ENCODE measurements around the gene BTRC.

Gene BTRC

GRCh38 chr10:101569323-101569621 lies 215.3 kb downstream of the BTRC start:
- no peak for DNase-seq (ENCODE audit: low read depth)

DNA sequence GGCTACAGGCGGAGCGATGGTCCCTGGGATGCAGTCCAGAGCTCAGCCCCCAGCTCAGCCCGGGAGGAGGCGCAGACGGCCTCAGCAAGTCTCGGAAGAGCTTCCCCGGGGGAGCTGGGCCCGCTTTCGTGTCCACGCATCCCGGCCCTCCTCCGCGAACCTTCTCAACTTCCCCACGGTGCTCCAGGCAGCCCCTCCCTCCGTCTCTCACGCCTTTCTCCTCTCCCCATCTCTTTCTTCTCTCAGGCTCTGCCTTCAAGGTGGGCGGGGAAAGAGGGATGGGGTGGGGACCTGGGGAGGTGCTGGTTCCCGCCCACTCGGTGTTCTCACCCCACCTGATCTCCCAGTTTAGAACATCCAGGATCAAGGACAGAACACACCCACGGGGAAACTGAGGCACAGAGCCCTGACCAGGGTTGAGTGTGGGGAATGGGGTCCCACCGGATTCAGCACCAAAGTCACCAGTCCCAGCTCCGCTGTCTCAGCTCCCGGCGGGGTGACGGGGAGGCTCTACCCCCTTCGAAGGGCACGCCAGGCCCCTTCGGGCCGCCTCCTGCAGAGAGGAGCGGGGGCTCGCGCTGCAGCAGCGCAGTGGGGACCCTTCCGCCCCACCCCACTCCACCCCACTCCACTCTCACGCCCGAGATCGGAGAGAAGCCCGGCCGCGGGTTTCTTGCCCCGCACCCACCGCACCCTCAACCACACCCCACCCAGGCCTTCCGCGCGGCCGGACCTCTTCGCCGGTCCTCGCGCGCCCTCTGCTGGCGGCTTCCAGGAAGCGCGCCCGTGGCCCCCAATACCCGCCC lies 215.9 kb downstream of the BTRC start:
- DNase-seq (ENCODE audit: low read depth) = peak; percentile 47

- DNase-seq (ENCODE audit: low read depth) = no peak
Observed at GRCh38 chr10:101570428-101571270, 216.7 kb downstream of the BTRC start.

DNA sequence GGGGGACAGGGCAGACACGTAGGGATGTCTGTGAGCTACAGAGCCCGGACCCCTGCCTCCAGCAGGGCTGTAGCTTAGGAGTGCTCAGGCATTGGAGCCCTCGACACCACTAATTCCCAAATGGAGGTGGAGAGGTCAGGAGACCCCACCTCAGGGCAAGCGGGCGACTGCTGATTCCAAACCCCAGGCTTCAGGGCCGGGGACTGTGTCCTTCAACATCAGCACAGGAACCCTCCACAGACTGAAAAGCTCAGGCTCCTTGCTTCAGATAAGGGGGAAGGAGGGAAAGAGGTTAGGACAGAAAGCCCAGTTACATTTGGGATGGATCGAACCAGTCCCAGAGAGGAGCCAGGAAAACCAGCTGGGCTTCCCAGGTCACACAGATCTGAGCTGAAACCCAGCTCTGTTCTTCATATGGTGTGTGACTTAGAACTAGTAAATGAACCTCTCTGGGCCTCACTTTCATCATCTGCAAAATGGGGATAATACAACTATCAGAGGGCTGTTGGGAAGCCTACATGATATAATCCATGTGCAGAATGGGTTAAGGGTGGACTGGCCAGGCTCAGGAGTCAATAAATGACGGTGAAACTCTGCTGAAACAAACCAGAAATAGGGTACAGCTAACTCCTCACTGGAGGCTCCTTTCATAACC lies 217.4 kb downstream of the BTRC start:
- no peak for DNase-seq (ENCODE audit: low read depth)

DNA sequence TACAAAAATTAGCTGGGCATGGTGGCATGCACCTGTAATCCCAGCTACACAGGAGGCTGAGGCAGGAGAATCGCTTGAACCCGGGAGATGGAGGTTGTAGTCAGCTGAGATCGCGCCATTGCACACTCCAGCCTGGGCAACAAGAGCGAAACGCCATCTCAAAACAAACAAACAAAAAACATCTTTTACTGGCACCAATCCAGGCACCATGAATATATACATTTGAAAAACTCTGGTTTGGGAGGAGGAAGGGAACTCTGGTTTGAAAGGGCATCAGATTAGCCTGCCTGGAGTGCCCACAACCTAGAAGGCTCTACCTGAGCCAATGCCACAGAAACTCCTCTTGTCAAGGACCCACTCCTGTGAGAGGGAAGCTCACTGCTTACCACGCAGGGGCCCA lies 218.2 kb downstream of the BTRC start:
- DNase-seq (ENCODE audit: low read depth) = no peak

- DNase-seq (ENCODE audit: low read depth) = no peak
Observed at GRCh38 chr10:101572785-101573184, 218.8 kb downstream of the BTRC start.

DNA sequence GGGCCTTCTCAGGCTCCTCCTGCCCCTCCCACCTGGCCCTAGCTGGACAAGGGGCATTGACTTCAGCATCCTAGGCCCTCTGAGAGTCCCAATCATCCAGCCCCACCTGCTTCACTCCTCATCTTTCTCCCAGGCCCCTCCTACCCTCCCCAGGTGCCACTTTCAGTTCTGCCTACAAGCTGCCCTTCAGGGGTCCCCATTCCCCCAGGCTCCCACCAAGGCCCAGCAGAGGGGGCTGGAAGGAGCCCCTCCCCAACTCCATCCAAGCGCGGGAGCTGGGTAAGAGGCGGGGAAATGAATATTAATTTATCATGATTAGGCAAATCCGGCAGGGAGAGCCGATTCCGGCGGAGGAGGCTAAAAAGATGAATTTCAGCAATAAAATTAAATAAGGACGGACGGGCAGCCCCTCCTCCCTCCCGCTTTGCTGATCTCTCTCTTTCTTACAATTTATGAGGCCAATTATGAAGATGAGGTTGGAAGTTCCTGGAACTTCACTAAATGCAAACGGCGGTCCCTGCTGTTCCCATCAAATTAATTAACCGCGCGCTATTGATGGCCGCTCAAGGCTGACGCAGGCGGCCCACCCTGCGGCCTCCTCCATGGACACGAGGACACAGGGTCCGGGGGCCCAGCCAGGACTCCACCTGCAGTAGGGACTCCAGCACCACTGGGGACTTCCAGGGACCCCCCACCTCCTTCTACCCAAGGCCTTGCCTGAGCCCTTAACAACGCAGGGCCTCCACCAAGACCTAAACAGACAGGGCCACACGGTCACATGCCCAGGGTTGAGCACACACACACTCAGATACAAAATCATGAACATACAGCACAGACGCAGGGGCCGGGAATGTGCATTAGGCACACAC lies 220.2 kb downstream of the BTRC start:
- no peak for DNase-seq (ENCODE audit: low read depth)

DNA sequence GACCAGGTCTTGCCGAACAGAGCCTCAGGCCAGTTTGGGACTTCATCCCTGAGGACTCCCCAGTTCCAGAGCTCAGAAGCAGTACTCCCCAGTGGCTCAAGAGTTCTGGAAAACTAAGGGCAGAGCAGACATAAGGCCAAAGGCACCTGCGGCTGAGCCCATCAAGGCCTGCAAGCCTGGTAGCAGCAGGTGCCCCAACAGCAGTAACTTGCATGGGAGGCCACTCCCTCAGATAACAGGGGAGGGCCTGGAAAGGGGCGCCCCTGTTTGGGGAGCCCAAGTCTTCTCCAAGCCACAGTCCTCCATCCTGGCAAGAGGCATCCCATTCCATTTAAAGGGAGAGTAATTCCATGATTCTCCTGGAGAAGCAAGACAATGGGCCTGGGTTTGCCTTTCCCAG lies 221.1 kb downstream of the BTRC start:
- no peak for DNase-seq (ENCODE audit: low read depth)

GRCh38 chr10:101575580-101576210 lies 221.7 kb downstream of the BTRC start:
- DNase-seq (ENCODE audit: low read depth) = no peak

- DNase-seq (ENCODE audit: low read depth) = no peak
Observed at GRCh38 chr10:101576211-101576863, 222.4 kb downstream of the BTRC start.

- DNase-seq (ENCODE audit: low read depth) = no peak
Observed at GRCh38 chr10:101577121-101577871, 223.3 kb downstream of the BTRC start.

- no peak for DNase-seq (ENCODE audit: low read depth)
Observed at GRCh38 chr10:101578192-101578591, 224.2 kb downstream of the BTRC start.

GRCh38 chr10:101578803-101579515 lies 225.0 kb downstream of the BTRC start:
- DNase-seq (ENCODE audit: low read depth) = no peak

DNA sequence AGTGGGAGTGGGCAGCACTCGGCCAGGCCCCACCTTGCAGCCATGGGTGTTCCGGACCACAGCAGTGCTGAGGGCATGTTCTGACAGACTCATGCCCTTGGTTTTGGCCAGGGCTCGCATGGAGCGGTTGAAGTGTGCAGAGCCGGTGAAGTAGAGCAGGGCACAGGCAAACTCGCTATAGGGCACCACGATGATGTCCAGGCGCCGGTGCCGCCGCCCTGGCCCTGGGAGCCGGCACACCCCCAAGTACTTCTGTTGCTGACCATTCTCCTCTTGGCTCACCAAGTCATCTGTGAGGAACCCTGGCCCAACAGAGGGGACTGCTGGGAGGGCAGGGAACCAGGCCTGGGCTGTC lies 225.5 kb downstream of the BTRC start:
- DNase-seq (ENCODE audit: low read depth) = no peak

GRCh38 chr10:101580486-101581399 lies 226.8 kb downstream of the BTRC start:
- no peak for DNase-seq (ENCODE audit: low read depth)

DNA sequence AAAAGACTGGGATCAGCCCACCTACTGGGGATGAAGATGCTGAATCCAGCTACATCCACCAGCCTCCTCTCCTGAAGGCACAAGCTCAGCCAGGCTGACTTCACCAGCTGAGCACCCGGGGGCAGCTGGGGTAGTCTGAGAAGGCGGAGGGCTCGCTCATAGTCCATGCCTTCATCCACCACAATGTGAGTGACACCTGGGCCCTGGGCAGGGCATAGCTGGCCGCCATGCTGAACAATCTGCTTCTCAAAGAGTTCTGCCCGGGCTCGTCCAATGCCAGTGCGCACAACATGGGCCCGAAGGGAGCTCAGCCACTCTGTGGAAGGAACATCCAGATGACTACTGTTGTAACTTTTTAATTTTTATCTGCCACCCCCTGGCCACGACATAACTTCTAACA lies 231.9 kb downstream of the BTRC start:
- DNase-seq (ENCODE audit: low read depth) = no peak

GRCh38 chr10:101587725-101588653 lies 234.0 kb downstream of the BTRC start, which contains the start of the genes DPCD and POLL:
Gene DPCD, plus strand, starts transcription at chr10:101588321. Its CDS starts 16 bp downstream, at chr10:101588337.
Gene POLL, minus strand, starts transcription at chr10:101588257. Its CDS starts 897 bp downstream, at chr10:101587360.
- DNase-seq (ENCODE audit: low read depth) = peak; percentile 94

Data from fibroblast of the conjunctiva (primary cell).